H9 (cell line): ENCODE data around the gene SOBP. TPM values are rescaled to one million over a fixed set of nuclear protein-coding genes. Genes with fewer than 3 reads are reported as not detected.

Source experiments
- DNase-seq: peaks from one replicate; pipeline ENCODE4 v3.0.0-alpha.2; 2017
- H2AFZ ChIP-seq: one replicate; pipeline ENCODE4 v1.6.1; 2013; ENCODE audit warnings: mild to moderate bottlenecking, low read length, control low read depth, moderate library complexity
- H2AK5ac ChIP-seq: 2 replicates; pipeline ENCODE4 v1.6.1; 2013; ENCODE audit warnings: low read length, control low read depth, mixed read lengths; ENCODE audit not compliant: insufficient read length
- H2BK120ac ChIP-seq: one replicate; pipeline ENCODE4 v1.6.1; 2013; ENCODE audit warnings: low read depth, mild to moderate bottlenecking, low read length, control low read depth, inconsistent platforms; ENCODE audit not compliant: poor library complexity, severe bottlenecking
- H2BK12ac ChIP-seq: 2 replicates; pipeline ENCODE4 v1.6.1; 2013; ENCODE audit warnings: low read length, control low read depth, mixed read lengths, low read depth; ENCODE audit not compliant: insufficient read length
- H2BK15ac ChIP-seq: 2 replicates; pipeline ENCODE4 v1.6.1; 2013; ENCODE audit warnings: low read depth, low read length, control low read depth
- H2BK20ac ChIP-seq: one replicate; pipeline ENCODE4 v1.6.1; 2013; ENCODE audit warnings: low read depth, mild to moderate bottlenecking, low read length, control low read depth, inconsistent platforms; ENCODE audit not compliant: poor library complexity, severe bottlenecking
- H2BK5ac ChIP-seq: 2 replicates; pipeline ENCODE4 v1.6.1; 2013; ENCODE audit warnings: low read length, control low read depth, mixed read lengths; ENCODE audit not compliant: insufficient read length
- H3K14ac ChIP-seq: 2 replicates; pipeline ENCODE4 v1.6.1; 2013; ENCODE audit warnings: low read length, control low read depth; ENCODE audit not compliant: insufficient read depth
- H3K18ac ChIP-seq: 2 replicates; pipeline ENCODE4 v1.6.1; 2013; ENCODE audit warnings: low read depth, mild to moderate bottlenecking, mixed read lengths, low read length, control low read depth; ENCODE audit not compliant: insufficient read length
- H3K23ac ChIP-seq: 2 replicates; pipeline ENCODE4 v1.6.1; 2013; ENCODE audit warnings: low read length, control low read depth, mixed read lengths, low read depth; ENCODE audit not compliant: insufficient read length
- H3K23me2 ChIP-seq: 2 replicates; pipeline ENCODE4 v1.6.1; 2013; ENCODE audit warnings: low read depth, mild to moderate bottlenecking, mixed read lengths, low read length, control low read depth; ENCODE audit not compliant: insufficient read length, poor library complexity, severe bottlenecking
- H3K27ac ChIP-seq: 2 replicates; pipeline ENCODE4 v1.5.1; 2013; ENCODE audit warnings: low read length, control low read depth, mixed read lengths, low read depth; ENCODE audit not compliant: insufficient read length
- H3K27me3 ChIP-seq: 2 replicates; pipeline ENCODE4 v1.6.1; 2013; ENCODE audit warnings: low read length, control low read depth, inconsistent platforms; ENCODE audit not compliant: insufficient read depth
- H3K4ac ChIP-seq: 2 replicates; pipeline ENCODE4 v1.6.1; 2013; ENCODE audit warnings: low read depth, mild to moderate bottlenecking, control low read depth, inconsistent platforms, low read length, moderate library complexity
- H3K4me1 ChIP-seq: 2 replicates; pipeline ENCODE4 v1.6.1; 2013; ENCODE audit warnings: low read length, control low read depth, inconsistent platforms; ENCODE audit not compliant: insufficient read depth
- H3K4me2 ChIP-seq: 2 replicates; pipeline ENCODE4 v1.6.1; 2013; ENCODE audit warnings: low read length, control low read depth, mixed read lengths; ENCODE audit not compliant: insufficient read length, insufficient read depth
- H3K56ac ChIP-seq: 2 replicates; pipeline ENCODE4 v1.6.1; 2013; ENCODE audit warnings: low read depth, mild to moderate bottlenecking, mixed read lengths, low read length, control low read depth; ENCODE audit not compliant: insufficient read length
- H3K79me1 ChIP-seq: 2 replicates; pipeline ENCODE4 v1.6.1; 2013; ENCODE audit warnings: low read depth, mild to moderate bottlenecking, moderate library complexity, low read length, control low read depth, inconsistent platforms; ENCODE audit not compliant: insufficient read depth, poor library complexity, severe bottlenecking
- H3K79me2 ChIP-seq: 2 replicates; pipeline ENCODE4 v1.6.1; 2013; ENCODE audit warnings: low read length, control low read depth, inconsistent platforms; ENCODE audit not compliant: insufficient read depth
- H3K9ac ChIP-seq: 2 replicates; pipeline ENCODE4 v1.6.1; 2013; ENCODE audit warnings: low read length, control low read depth, mixed read lengths; ENCODE audit not compliant: insufficient read length; ENCODE audit errors: extremely low read depth
- H3K9me3 ChIP-seq: one replicate; pipeline ENCODE4 v1.6.1; 2013; ENCODE audit warnings: low read depth, low read length, inconsistent platforms; ENCODE audit not compliant: control insufficient read depth
- H3T11ph ChIP-seq: one replicate; pipeline ENCODE4 v1.6.1; 2013; ENCODE audit warnings: mild to moderate bottlenecking, low read length, control low read depth, inconsistent platforms
- H4K20me1 ChIP-seq: one replicate; pipeline ENCODE4 v1.6.1; 2013; ENCODE audit not compliant: control insufficient read depth, insufficient read length, insufficient read depth
- H4K5ac ChIP-seq: 2 replicates; pipeline ENCODE4 v1.6.1; 2013; ENCODE audit warnings: low read depth, mild to moderate bottlenecking, mixed read lengths, low read length, control low read depth; ENCODE audit not compliant: insufficient read length
- H4K8ac ChIP-seq: replicated peaks from 2 replicates; pipeline ENCODE4 v1.6.1; 2013; ENCODE audit warnings: low read length, control low read depth, mixed read lengths, low read depth; ENCODE audit not compliant: insufficient read length
- H4K91ac ChIP-seq: 2 replicates; pipeline ENCODE4 v1.6.1; 2013; ENCODE audit warnings: low read depth, mild to moderate bottlenecking, moderate library complexity, mixed read lengths, low read length, control low read depth; ENCODE audit not compliant: insufficient read length
- H3K27ac Mint-ChIP-seq, 3 experiments: 2 replicates in 2 of 3; 3 replicates in 1 of 3; pipeline ENCODE4 v1.8.0; 2020 to 2021; ENCODE audit warnings: mixed read lengths in 3 of 3, mild to moderate bottlenecking in 1 of 3, moderate library complexity in 1 of 3
- H3K27me3 Mint-ChIP-seq: 2 replicates; pipeline ENCODE4 v1.8.0; 2021; ENCODE audit warnings: low read depth, mild to moderate bottlenecking, moderate library complexity, mixed read lengths
- H3K36me3 Mint-ChIP-seq, 3 experiments: 2 replicates in 2 of 3; 3 replicates in 1 of 3; pipeline ENCODE4 v1.8.0; 2020 to 2021; ENCODE audit warnings: low read depth in 3 of 3, mixed read lengths in 3 of 3; ENCODE audit not compliant: insufficient read depth in 1 of 3
- H3K4me1 Mint-ChIP-seq, 2 experiments: 2 replicates each; pipeline ENCODE4 v1.8.0; 2020; ENCODE audit warnings: mixed read lengths in 2 of 2
- H3K4me3 Mint-ChIP-seq, 2 experiments: 2 replicates in 1 of 2; 3 replicates in 1 of 2; pipeline ENCODE4 v1.8.0; 2020 to 2021; ENCODE audit warnings: mild to moderate bottlenecking in 2 of 2, mixed read lengths in 2 of 2, moderate library complexity in 1 of 2
- H3K9me3 Mint-ChIP-seq, 2 experiments: 2 replicates in 1 of 2; 3 replicates in 1 of 2; pipeline ENCODE4 v1.8.0; 2020; ENCODE audit warnings: mild to moderate bottlenecking in 2 of 2, mixed read lengths in 2 of 2, moderate library complexity in 1 of 2
- WGBS: extraction: QIAGEN DNeasy Blood & Tissue Kit; methylation state at CpG from one replicate; pipeline ENCODE4 v1.1.7; 2013; ENCODE audit warnings: missing lambda C conversion rate, low lambda C conversion rate, mixed read lengths; ENCODE audit not compliant: insufficient read length; ENCODE audit errors: extremely low coverage; 5-methylcytosine and 5-hydroxymethylcytosine counted together
- total RNA-seq: library from RNA; stranded (reverse); gene quantifications from 2 replicates; pipeline ENCODE4 v1.2.1, GENCODE V29; 2021
- TF ChIP-seq, protein P1 (sequence below): fragments of 200-600 bp; sonication (generic); conservative IDR thresholded peaks from 3 replicates; pipeline ENCODE4 v1.8.0; 2021; ENCODE audit warnings: antibody characterized with exemption, mild to moderate bottlenecking

SOBP gene
- total RNA-seq, 1 experiment from 2014 or later: 4.3 TPM

- Histone ChIP-seq H3K4ac (no peak overlapping the region), H4K5ac (no peak overlapping the region), H4K91ac (no peak overlapping the region), H3K79me1 (no peaks in the 10 kb centered on the region), H3K23me2 (peaks cover 6% of the 10 kb centered on the region), H2BK15ac (no peak overlapping the region), H3K23ac (no peak overlapping the region), H4K8ac (no peak overlapping the region), H2BK20ac (no peak overlapping the region), H3K14ac (no peak overlapping the region), H3K27me3 (no peaks in the 10 kb centered on the region), H3K27ac (no peak overlapping the region), H2BK5ac (no peak overlapping the region), H2BK12ac (no peak overlapping the region), H3K79me2 (no peaks in the 10 kb centered on the region), H3K9me3 (no peaks in the 10 kb centered on the region), H3K18ac (no peak overlapping the region), H2AFZ (no peak overlapping the region), H3K56ac (no peak overlapping the region), H4K20me1 (no peaks in the 10 kb centered on the region), H3K4me1 (no peaks in the 10 kb centered on the region), H2BK120ac (no peak overlapping the region), H2AK5ac (no peak overlapping the region), H3K4me2 (no peak overlapping the region), H3K9ac (no peak overlapping the region), H3T11ph (no peak overlapping the region)
- WGBS: no CpG with 5 or more reads among the region's 10 CpGs
- no peak for DNase-seq
- no peaks in the 10 kb centered on the region; a peak in 1 of 7 replicates for H3K36me3 Mint-ChIP-seq
- H3K4me3 Mint-ChIP-seq: no peak overlapping the region
- H3K27me3 Mint-ChIP-seq: peaks cover 26% of the 10 kb centered on the region
- no peak overlapping the region; a peak in 1 of 7 replicates for H3K27ac Mint-ChIP-seq
- H3K4me1 Mint-ChIP-seq: no peaks in the 10 kb centered on the region; a peak in 1 of 4 replicates
- TF ChIP-seq, protein P1, sequence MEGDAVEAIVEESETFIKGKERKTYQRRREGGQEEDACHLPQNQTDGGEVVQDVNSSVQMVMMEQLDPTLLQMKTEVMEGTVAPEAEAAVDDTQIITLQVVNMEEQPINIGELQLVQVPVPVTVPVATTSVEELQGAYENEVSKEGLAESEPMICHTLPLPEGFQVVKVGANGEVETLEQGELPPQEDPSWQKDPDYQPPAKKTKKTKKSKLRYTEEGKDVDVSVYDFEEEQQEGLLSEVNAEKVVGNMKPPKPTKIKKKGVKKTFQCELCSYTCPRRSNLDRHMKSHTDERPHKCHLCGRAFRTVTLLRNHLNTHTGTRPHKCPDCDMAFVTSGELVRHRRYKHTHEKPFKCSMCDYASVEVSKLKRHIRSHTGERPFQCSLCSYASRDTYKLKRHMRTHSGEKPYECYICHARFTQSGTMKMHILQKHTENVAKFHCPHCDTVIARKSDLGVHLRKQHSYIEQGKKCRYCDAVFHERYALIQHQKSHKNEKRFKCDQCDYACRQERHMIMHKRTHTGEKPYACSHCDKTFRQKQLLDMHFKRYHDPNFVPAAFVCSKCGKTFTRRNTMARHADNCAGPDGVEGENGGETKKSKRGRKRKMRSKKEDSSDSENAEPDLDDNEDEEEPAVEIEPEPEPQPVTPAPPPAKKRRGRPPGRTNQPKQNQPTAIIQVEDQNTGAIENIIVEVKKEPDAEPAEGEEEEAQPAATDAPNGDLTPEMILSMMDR: peak; percentile 72
- no peaks in the 10 kb centered on the region for H3K9me3 Mint-ChIP-seq
These were observed 146.6 kb downstream of the SOBP start for GRCh38 chr6:107636486-107636885.
